Epithelial cell of esophagus (primary cell): ENCODE measurements around the gene RPL32.
A peak's percentile ranks its signal among the peaks of the same experiment; 100 is the strongest.
"Not testable (repeated sequence)": the region's sequence is repeated elsewhere in the genome, so short reads cannot be mapped to it uniquely, and the experiment has no call there.

Experiments
- DNase-seq: peaks from one replicate; pipeline ENCODE4 v3.0.0; 2010; ENCODE audit warnings: low read depth
- H3K4me3 ChIP-seq: 2 replicates; pipeline ENCODE4 v1.5.1; 2011; ENCODE audit warnings: mild to moderate bottlenecking, low read length, control low read depth
- CTCF ChIP-seq: IDR thresholded peaks from 2 replicates; pipeline ENCODE4 v1.5.1; 2011; ENCODE audit warnings: low read depth, mild to moderate bottlenecking, low read length, control low read depth, inconsistent platforms; ENCODE audit not compliant: insufficient read depth; ENCODE audit errors: missing control alignments

RPL32 gene

GRCh38 chr3:12845811-12846210 lies 4.4 kb upstream of the RPL32 start:
- no peak for TF ChIP-seq CTCF

GRCh38 chr3:12842469-12842868 lies 1.1 kb upstream of the RPL32 start:
- TF ChIP-seq CTCF: no peak

More at GRCh38 chr3:12845811-12846210, 4.4 kb upstream of the RPL32 start:
- DNase-seq: no peak
- H3K4me3 ChIP-seq: no peak overlapping the region

GRCh38 chr3:12841970-12842328 lies 584 bp upstream of the RPL32 start:
- no peak for DNase-seq
- no peak overlapping the region for H3K4me3 ChIP-seq
- no peak for TF ChIP-seq CTCF

More at GRCh38 chr3:12842469-12842868, 1.1 kb upstream of the RPL32 start:
- H3K4me3 ChIP-seq: no peak overlapping the region
- DNase-seq: no peak

- H3K4me3 ChIP-seq: peak overlapping the region; percentile 100
- DNase-seq: peak; percentile 21
- no peak for TF ChIP-seq CTCF
Observed at GRCh38 chr3:12840591-12841148, 695 bp downstream of the RPL32 start.

- not testable (repeated sequence) for DNase-seq
- H3K4me3 ChIP-seq: peak overlapping the region; percentile 100
Observed at GRCh38 chr3:12840148-12840547, 1.2 kb downstream of the RPL32 start.

- TF ChIP-seq CTCF: no peak
- no peak for DNase-seq
- H3K4me3 ChIP-seq: peak overlapping the region; percentile 100
Observed at GRCh38 chr3:12839156-12839946, 2.0 kb downstream of the RPL32 start.

- H3K4me3 ChIP-seq: peak overlapping the region; percentile 15
- no peak for DNase-seq
- TF ChIP-seq CTCF: no peak
Observed at GRCh38 chr3:12838179-12838965, 3.0 kb downstream of the RPL32 start.
